Measurements from ENCODE around the gene KRTAP5-7.

KRTAP5-7 gene

GRCh38 chr11:71577469-71578004 is 50.5 kb downstream of the KRTAP5-7 start:
- no peak for DNase-seq (ENCODE audit: low read depth in 1 of 2, low spot score in 1 of 2)
- in situ Hi-C loops (cut with HindIII; ENCODE audit: low pct_unique_long_range_greater_than_20kb, low sequenced_read_pairs): no loop called here
- no peak for TF ChIP-seq JUND (IDR thresholded peaks at IDR 0.05; ENCODE audit: low read depth)

Data from T47D (cell line).